OCI-LY7 (cell line): ENCODE measurements around the gene RPL37A. TPM values are rescaled to one million over a fixed set of nuclear protein-coding genes. Genes with fewer than 3 reads are reported as not detected.

Source experiments
- BruUV-seq: library from RNA; stranded (reverse); fragments of 400-500 nt; replicated peaks from 2 replicates; lab custom pipeline; 2021; lab: Mats Ljungman, UMichigan
- CTCF ChIA-PET: fragments of 300-600 bp; sonication (Branson Sonifier 250); formaldehyde crosslinking; loops from one replicate; lab custom pipeline; 2022; ENCODE audit warnings: antibody characterized with exemption; ENCODE audit not compliant: unreplicated experiment; lab: Charles Lee
- POLR2A ChIA-PET: fragments of 300-600 bp; sonication (Branson Sonifier 250); formaldehyde crosslinking; loops from one replicate; lab custom pipeline; 2022; ENCODE audit warnings: antibody characterized with exemption; lab: Charles Lee
- DNase-seq: peaks from one replicate; pipeline ENCODE4 v3.0.0-alpha.2; 2015; ENCODE audit warnings: low spot score
- H2AFZ ChIP-seq: fragments of 200-600 bp; sonication (generic), shearing (Covaris generic); 2 replicates; pipeline ENCODE4 v1.6.1; 2014; ENCODE audit warnings: mild to moderate bottlenecking, antibody characterized with exemption, low read length, moderate library complexity
- H3K27ac ChIP-seq: fragments of 200-600 bp; sonication (generic); 2 replicates; pipeline ENCODE4 v1.5.1; 2014; ENCODE audit warnings: mixed run types, low read depth, mild to moderate bottlenecking, moderate library complexity, low read length, inconsistent platforms; ENCODE audit not compliant: poor library complexity, severe bottlenecking
- H3K36me3 ChIP-seq: fragments of 200-600 bp; sonication (generic); 2 replicates; pipeline ENCODE4 v1.6.1; 2014; ENCODE audit warnings: mild to moderate bottlenecking, antibody characterized with exemption, low read length, moderate library complexity, mixed read lengths; ENCODE audit not compliant: insufficient read depth
- H3K4me1 ChIP-seq: fragments of 200-600 bp; sonication (generic); 2 replicates; pipeline ENCODE4 v1.5.1; 2014; ENCODE audit warnings: mild to moderate bottlenecking, low read length; ENCODE audit not compliant: insufficient read depth, poor library complexity, severe bottlenecking
- H3K4me2 ChIP-seq: fragments of 200-600 bp; sonication (generic); 2 replicates; pipeline ENCODE4 v1.6.1; 2014; ENCODE audit warnings: mild to moderate bottlenecking, low read length
- H3K4me3 ChIP-seq: fragments of 200-600 bp; sonication (generic); 2 replicates; pipeline ENCODE4 v1.5.1; 2014; ENCODE audit warnings: mild to moderate bottlenecking, low read depth, low read length; ENCODE audit not compliant: poor library complexity, severe bottlenecking
- H3K79me2 ChIP-seq: fragments of 200-600 bp; sonication (generic); 2 replicates; pipeline ENCODE4 v1.6.1; 2016; ENCODE audit warnings: low read depth, mild to moderate bottlenecking, low read length, moderate library complexity, mixed read lengths; ENCODE audit not compliant: insufficient read depth
- H3K9me2 ChIP-seq: fragments of 200-600 bp; sonication (generic); 2 replicates; pipeline ENCODE4 v1.6.1; 2016; ENCODE audit warnings: mild to moderate bottlenecking, low read length, mixed read lengths; ENCODE audit not compliant: insufficient read depth
- H3K9me3 ChIP-seq: fragments of 200-600 bp; sonication (generic); 2 replicates; pipeline ENCODE4 v1.6.1; 2014; ENCODE audit warnings: mild to moderate bottlenecking, mixed run types, low read length, mixed read lengths
- H4K20me1 ChIP-seq: fragments of 200-600 bp; sonication (generic); 2 replicates; pipeline ENCODE4 v1.6.1; 2014; ENCODE audit warnings: mild to moderate bottlenecking, antibody characterized with exemption, low read length, moderate library complexity, mixed read lengths; ENCODE audit not compliant: insufficient read depth
- CTCF ChIP-seq: fragments of 200-600 bp; sonication (generic); conservative IDR thresholded peaks from 2 replicates; pipeline ENCODE4 v1.5.1; 2014; ENCODE audit warnings: mild to moderate bottlenecking, antibody characterized with exemption, low read length, moderate library complexity, mixed read lengths
- EZH2phosphoT487 ChIP-seq: fragments of 200-600 bp; sonication (generic); IDR thresholded peaks from 2 replicates; pipeline ENCODE4 v1.6.1; 2018; ENCODE audit warnings: low read depth, borderline replicate concordance, mild to moderate bottlenecking, mixed run types, antibody characterized with exemption, low read length, moderate library complexity, mixed read lengths
- intact Hi-C: fragments of 100-400 bp; cut with micrococcal nuclease; formaldehyde crosslinking; loops from one replicate; pipeline ENCODE4 v1.10.0; 2022; ENCODE audit not compliant: unreplicated experiment
- total RNA-seq, 2 experiments: library from RNA; depleted of rRNA in 1 of 2; stranded (reverse); fragments of >200 nt in 1 of 2; shearing (Covaris generic) in 1 of 2; gene quantifications; 2 replicates each; pipeline ENCODE4 v1.2.3, GENCODE V29; 2014 to 2022

Gene RPL37A
- total RNA-seq, 2 experiments from 2014 or later, result 3,500 to 4,020 TPM

GRCh38 chr2:216502381-216503158 is 3.9 kb downstream of the RPL37A start:
- H4K20me1 ChIP-seq, result peaks cover 34% of the 10 kb centered on the region
- H3K9me3 ChIP-seq, result no peaks in the 10 kb centered on the region
- POLR2A ChIA-PET, result no interaction called here
- H3K4me3 ChIP-seq, result no peak overlapping the region
- BruUV-seq, result no TSS peak
- CTCF ChIA-PET, result no interaction called here
- H3K79me2 ChIP-seq, result peaks cover 56% of the 10 kb centered on the region
- peaks cover 88% of the 10 kb centered on the region for H3K36me3 ChIP-seq
- peak overlapping the region; percentile 28 for H3K4me2 ChIP-seq
- H2AFZ ChIP-seq, result no peak overlapping the region
- no peak for DNase-seq
- no peaks in the 10 kb centered on the region for H3K9me2 ChIP-seq
- intact Hi-C loops, result no loop called here
- TF ChIP-seq EZH2phosphoT487, result no peak
- no peak for TF ChIP-seq CTCF
- peaks cover 41% of the 10 kb centered on the region for H3K4me1 ChIP-seq
- peak overlapping the region; percentile 6 for H3K27ac ChIP-seq

- Histone ChIP-seq H3K36me3 (peaks cover 91% of the 10 kb centered on the region), H3K4me2 (peak overlapping the region; percentile 28), H3K79me2 (peaks cover 50% of the 10 kb centered on the region), H2AFZ (no peak overlapping the region), H3K9me2 (no peaks in the 10 kb centered on the region), H3K27ac (peak overlapping the region; percentile 6), H3K4me3 (no peak overlapping the region), H4K20me1 (peaks cover 34% of the 10 kb centered on the region), H3K4me1 (peaks cover 35% of the 10 kb centered on the region), H3K9me3 (no peaks in the 10 kb centered on the region)
- no peak for TF ChIP-seq CTCF
- intact Hi-C loops, result no loop called here
- ChIA-PET CTCF (no interaction called here), POLR2A (no interaction called here)
- BruUV-seq, result no TSS peak
- no peak for DNase-seq
Measured at GRCh38 chr2:216503159-216503629, 4.5 kb downstream of the RPL37A start.

- H3K79me2 ChIP-seq, result peaks cover 43% of the 10 kb centered on the region
- TF ChIP-seq CTCF, result no peak
- H3K27ac ChIP-seq, result no peak overlapping the region
- no peak overlapping the region for H3K4me3 ChIP-seq
- no TSS peak for BruUV-seq
- peaks cover 90% of the 10 kb centered on the region for H3K36me3 ChIP-seq
- ChIA-PET CTCF (no interaction called here), POLR2A (interaction anchor here (0.7 kb wide), 1 partner anchor 1273 kb away, joined by 3 read pairs; no protein-coding TSS in a partner anchor)
- peaks cover 34% of the 10 kb centered on the region for H4K20me1 ChIP-seq
- no peak for DNase-seq
- H3K4me2 ChIP-seq, result peak overlapping the region; percentile 28
- no peaks in the 10 kb centered on the region for H3K9me2 ChIP-seq
- H3K4me1 ChIP-seq, result peaks cover 35% of the 10 kb centered on the region
- H3K9me3 ChIP-seq, result no peaks in the 10 kb centered on the region
- intact Hi-C loops, result no loop called here
- no peak overlapping the region for H2AFZ ChIP-seq
Measured at GRCh38 chr2:216503697-216504375, 5.2 kb downstream of the RPL37A start.
